ENCODE results near the gene SPATC1L.

SPATC1L gene

DNA sequence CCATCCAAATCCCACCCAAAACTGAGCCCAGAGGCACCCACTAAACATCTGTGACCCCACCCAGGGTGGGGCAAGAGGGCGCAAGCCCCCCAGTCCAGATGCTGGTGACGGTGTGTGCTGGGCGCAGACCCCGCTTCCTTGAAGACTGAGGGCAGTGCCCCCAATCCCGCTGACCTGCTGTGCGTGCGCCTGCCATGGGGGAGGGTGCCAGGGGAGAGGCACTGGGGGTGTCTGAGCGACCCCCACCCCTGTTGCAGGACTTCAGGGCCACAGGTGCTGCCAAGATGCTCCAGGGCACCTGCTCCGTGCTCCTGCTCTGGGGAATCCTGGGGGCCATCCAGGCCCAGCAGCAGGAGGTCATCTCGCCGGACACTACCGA is 73.1 kb downstream of the SPATC1L start:
- POLR2A ChIA-PET, result no interaction called here
- Histone ChIP-seq H3K27ac (ENCODE audit: extremely low read depth, low read depth, low read length) (no peak overlapping the region), H3K36me3 (ENCODE audit: control insufficient read depth in 2 of 2, insufficient read depth in 1 of 2, low read length in 2 of 2) (peaks cover 0 to 41% of the 10 kb centered on the region in 2 experiments), H3K4me3 (ENCODE audit: low read depth, low read length) (no peak overlapping the region), H3K4me1 (ENCODE audit: control insufficient read depth, insufficient read depth, low read length) (no peaks in the 10 kb centered on the region), H3K9me3 (ENCODE audit: control insufficient read depth, insufficient read depth, low read depth, low read length) (no peaks in the 10 kb centered on the region)
- TF ChIP-seq ZNF654 (tag by site-specific recombination; IDR thresholded peaks at IDR 0.05; ENCODE audit: low read depth) (no peak), FEZF1 (tag by site-specific recombination; IDR thresholded peaks at IDR 0.05) (no peak), ZNF530 (tag by site-specific recombination; IDR thresholded peaks at IDR 0.05; ENCODE audit: low read depth) (no peak), ZNF529 (tag by site-specific recombination; IDR thresholded peaks at IDR 0.05; ENCODE audit: insufficient replicate concordance) (no peak), ZNF785 (tag by site-specific recombination; IDR thresholded peaks at IDR 0.05) (no peak), BCL11A (tag by site-specific recombination; IDR thresholded peaks at IDR 0.05; ENCODE audit: low read depth) (no peak), ZNF394 (tag by site-specific recombination; IDR thresholded peaks at IDR 0.05; ENCODE audit: borderline replicate concordance) (no peak)
- TF ChIP-seq, protein P1, sequence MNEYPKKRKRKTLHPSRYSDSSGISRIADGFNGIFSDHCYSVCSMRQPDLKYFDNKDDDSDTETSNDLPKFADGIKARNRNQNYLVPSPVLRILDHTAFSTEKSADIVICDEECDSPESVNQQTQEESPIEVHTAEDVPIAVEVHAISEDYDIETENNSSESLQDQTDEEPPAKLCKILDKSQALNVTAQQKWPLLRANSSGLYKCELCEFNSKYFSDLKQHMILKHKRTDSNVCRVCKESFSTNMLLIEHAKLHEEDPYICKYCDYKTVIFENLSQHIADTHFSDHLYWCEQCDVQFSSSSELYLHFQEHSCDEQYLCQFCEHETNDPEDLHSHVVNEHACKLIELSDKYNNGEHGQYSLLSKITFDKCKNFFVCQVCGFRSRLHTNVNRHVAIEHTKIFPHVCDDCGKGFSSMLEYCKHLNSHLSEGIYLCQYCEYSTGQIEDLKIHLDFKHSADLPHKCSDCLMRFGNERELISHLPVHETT (tag by site-specific recombination; IDR thresholded peaks at IDR 0.05), result no peak
- TF ChIP-seq, protein P2, sequence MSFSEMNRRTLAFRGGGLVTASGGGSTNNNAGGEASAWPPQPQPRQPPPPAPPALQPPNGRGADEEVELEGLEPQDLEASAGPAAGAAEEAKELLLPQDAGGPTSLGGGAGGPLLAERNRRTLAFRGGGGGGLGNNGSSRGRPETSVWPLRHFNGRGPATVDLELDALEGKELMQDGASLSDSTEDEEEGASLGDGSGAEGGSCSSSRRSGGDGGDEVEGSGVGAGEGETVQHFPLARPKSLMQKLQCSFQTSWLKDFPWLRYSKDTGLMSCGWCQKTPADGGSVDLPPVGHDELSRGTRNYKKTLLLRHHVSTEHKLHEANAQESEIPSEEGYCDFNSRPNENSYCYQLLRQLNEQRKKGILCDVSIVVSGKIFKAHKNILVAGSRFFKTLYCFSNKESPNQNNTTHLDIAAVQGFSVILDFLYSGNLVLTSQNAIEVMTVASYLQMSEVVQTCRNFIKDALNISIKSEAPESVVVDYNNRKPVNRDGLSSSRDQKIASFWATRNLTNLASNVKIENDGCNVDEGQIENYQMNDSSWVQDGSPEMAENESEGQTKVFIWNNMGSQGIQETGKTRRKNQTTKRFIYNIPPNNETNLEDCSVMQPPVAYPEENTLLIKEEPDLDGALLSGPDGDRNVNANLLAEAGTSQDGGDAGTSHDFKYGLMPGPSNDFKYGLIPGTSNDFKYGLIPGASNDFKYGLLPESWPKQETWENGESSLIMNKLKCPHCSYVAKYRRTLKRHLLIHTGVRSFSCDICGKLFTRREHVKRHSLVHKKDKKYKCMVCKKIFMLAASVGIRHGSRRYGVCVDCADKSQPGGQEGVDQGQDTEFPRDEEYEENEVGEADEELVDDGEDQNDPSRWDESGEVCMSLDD (tag by site-specific recombination; IDR thresholded peaks at IDR 0.05), result no peak
- CTCF ChIA-PET, result no interaction called here

All from HEK293 (cell line).